CD4-positive, CD25-positive, alpha-beta regulatory T cell (primary cell): ENCODE results near the gene METTL1. TPM values are rescaled to one million over a fixed set of nuclear protein-coding genes. Genes with fewer than 3 reads are reported as not detected.

Experiments used
- ATAC-seq, 2 donors: fragments of 150-1000 bp; cut with Tn5 transposase; one replicate each; pipeline ENCODE4 v1.10.0; 2021; ENCODE audit warnings: low read depth in 2 of 2, moderate number of reproducible peaks in 2 of 2, moderate library complexity in 1 of 2
- DNase-seq, 3 donors: peaks; one replicate each; pipeline versions ENCODE4 v3.0.0 to v3.0.0-alpha.2; 2012 to 2022; ENCODE audit warnings: mixed read lengths in 1 of 3
- H3K27ac ChIP-seq: one replicate; pipeline ENCODE4 v1.7.0; 2013; ENCODE audit warnings: mild to moderate bottlenecking, low read length; ENCODE audit not compliant: insufficient read depth, poor library complexity, severe bottlenecking
- H3K27me3 ChIP-seq: one replicate; pipeline ENCODE4 v1.7.0; 2013; ENCODE audit warnings: low read length; ENCODE audit not compliant: control insufficient read depth, insufficient read depth
- H3K36me3 ChIP-seq: one replicate; pipeline ENCODE4 v1.7.0; 2013; ENCODE audit warnings: mild to moderate bottlenecking, low read length, moderate library complexity; ENCODE audit not compliant: control insufficient read depth, insufficient read depth
- H3K4me1 ChIP-seq: 2 replicates; pipeline ENCODE4 v1.7.0; 2013; ENCODE audit warnings: mild to moderate bottlenecking, low read length; ENCODE audit not compliant: insufficient read depth, control insufficient read depth, poor library complexity, severe bottlenecking
- H3K4me3 ChIP-seq: one replicate; pipeline ENCODE4 v1.7.0; 2013; ENCODE audit warnings: low read depth, mild to moderate bottlenecking, low read length, moderate library complexity
- H3K9me3 ChIP-seq, 2 experiments: 1 replicate in 1 of 2; 2 replicates in 1 of 2; pipeline ENCODE4 v1.7.0; 2013; ENCODE audit warnings: low read length in 2 of 2, mild to moderate bottlenecking in 1 of 2, moderate library complexity in 1 of 2; ENCODE audit not compliant: control insufficient read depth in 2 of 2
- H3K27ac Mint-ChIP-seq, 3 donors: one replicate each; pipeline ENCODE4 v1.8.0; 2020 to 2022; ENCODE audit warnings: mild to moderate bottlenecking in 3 of 3, mixed read lengths in 3 of 3, moderate library complexity in 2 of 3
- H3K27me3 Mint-ChIP-seq: one replicate; pipeline ENCODE4 v1.8.0; 2022; ENCODE audit warnings: mild to moderate bottlenecking, mixed read lengths
- H3K36me3 Mint-ChIP-seq: one replicate; pipeline ENCODE4 v1.8.0; 2020; ENCODE audit warnings: mixed read lengths
- H3K4me1 Mint-ChIP-seq, 4 donors: one replicate each; pipeline ENCODE4 v1.8.0; 2020 to 2022; ENCODE audit warnings: mixed read lengths in 4 of 4, mild to moderate bottlenecking in 1 of 4
- H3K4me3 Mint-ChIP-seq, 4 donors: one replicate each; pipeline ENCODE4 v1.8.0; 2020 to 2022; ENCODE audit warnings: mild to moderate bottlenecking in 4 of 4, mixed read lengths in 4 of 4, moderate library complexity in 3 of 4
- H3K9me3 Mint-ChIP-seq, 7 donors: one replicate each; pipeline ENCODE4 v1.8.0; 2020 to 2022; ENCODE audit warnings: mixed read lengths in 7 of 7, mild to moderate bottlenecking in 3 of 7, moderate library complexity in 2 of 7
- polyA plus RNA-seq, 4 donors: library from polyadenylated mRNA; unstranded; fragments of 300-500 nt; fragmentation: Illumina TruSeq; gene quantifications; one replicate each; pipeline ENCODE4 v1.2.3, GENCODE V29; 2021
- total RNA-seq: library from RNA; stranded (reverse); gene quantifications from one replicate; pipeline ENCODE4 v1.2.3, GENCODE V29; 2022

Gene METTL1
- total and polyA plus RNA-seq, 5 donors from 2014 or later: 3.5 to 10.8 (median 7.1) TPM

DNA sequence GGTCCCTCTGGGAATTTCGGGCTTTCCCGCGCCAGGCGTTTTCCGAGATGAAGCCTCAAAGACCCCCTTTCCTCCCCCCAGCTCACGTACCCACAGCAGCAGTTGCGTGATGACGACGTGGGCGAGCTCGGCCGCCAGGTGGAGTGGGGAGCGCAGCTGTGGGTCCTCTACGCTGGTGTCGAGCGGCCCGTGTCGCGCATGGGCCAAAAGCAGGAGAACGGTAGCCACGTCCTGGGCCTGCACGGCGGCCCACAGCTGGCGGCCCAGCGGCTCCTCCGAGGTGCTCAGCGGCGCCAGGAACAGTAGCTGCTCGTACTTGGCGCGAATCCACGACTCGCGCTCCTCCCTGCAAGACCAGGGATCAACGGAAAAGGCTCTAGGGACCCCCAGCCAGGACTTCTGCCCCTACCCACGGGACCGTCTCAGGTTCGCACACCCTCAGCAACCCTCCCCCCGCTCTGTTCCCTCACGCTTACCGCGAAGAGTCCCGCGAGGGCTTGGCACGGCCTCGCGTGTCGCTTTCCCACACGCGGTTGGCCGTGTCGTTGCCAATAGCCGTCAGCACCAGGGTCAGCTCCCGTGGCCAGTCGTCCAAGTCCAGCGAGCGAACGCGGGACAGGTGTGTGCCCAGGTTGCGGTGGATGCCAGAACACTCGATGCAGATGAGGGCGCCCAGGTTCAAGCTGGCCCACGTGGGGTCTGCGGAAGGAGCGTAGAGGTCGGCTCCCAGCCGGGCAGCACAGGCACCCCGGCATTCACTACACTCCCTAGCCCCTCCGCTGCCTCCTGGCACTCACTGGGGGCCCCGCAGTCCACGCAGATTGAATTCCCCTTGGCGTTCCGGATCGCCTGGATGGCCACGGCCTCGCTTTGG, 44.8 kb downstream of the METTL1 start:
- DNase-seq (no peak), ATAC-seq (no peak)
- Mint-ChIP-seq H3K9me3 (no peaks in the 10 kb centered on the region), H3K4me1 (peaks cover 0 to 19% (median 8%) of the 10 kb centered on the region in 4 donors), H3K36me3 (peaks cover 28% of the 10 kb centered on the region), H3K4me3 (no peak overlapping the region), H3K27me3 (no peaks in the 10 kb centered on the region), H3K27ac (no peak overlapping the region)
- Histone ChIP-seq H3K9me3 (no peaks in the 10 kb centered on the region), H3K27ac (no peak overlapping the region), H3K27me3 (no peaks in the 10 kb centered on the region), H3K36me3 (peaks cover 52% of the 10 kb centered on the region), H3K4me3 (no peak overlapping the region), H3K4me1 (peaks cover 4% of the 10 kb centered on the region)

DNA sequence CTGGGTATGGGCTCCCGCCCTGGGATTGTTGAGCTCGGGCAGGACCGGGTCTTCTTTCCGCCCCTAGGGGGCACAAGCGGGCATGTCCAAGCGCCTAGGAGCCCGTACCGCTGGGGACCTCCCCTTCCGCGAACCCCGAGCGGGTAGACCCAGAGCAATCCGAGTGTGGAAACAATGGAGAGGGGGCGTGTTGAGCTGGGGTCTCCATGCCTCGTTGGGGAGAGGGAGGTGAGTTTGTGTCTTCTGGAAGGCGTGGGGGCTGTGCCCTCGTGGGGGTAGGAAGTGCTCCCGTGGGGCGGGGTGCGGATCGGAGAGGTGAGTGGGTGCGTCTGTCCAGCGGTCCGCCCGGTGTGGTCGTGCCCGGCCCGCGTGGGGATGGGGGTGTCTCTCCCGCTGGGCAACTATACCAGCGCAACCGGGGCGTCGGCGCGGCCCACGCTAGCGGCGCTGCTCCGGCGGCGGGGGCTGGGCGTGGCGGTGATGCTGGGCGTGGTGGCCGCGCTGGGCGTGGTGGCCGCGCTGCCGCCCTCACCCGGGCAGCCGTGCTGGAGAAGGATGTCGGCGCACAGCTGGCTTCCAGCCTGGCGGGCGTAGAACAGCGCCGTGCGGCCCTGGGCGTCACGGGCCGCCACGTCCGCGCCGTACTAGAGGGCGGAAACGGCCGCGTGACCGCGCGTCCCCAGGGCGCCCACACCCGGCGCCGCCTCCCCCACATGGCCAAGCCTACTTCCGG, 45.6 kb downstream of the METTL1 start:
- Mint-ChIP-seq H3K27me3 (peaks cover 5% of the 10 kb centered on the region), H3K27ac (no peak overlapping the region), H3K36me3 (peaks cover 23% of the 10 kb centered on the region), H3K9me3 (no peaks in the 10 kb centered on the region), H3K4me1 (peaks cover 0 to 22% (median 8%) of the 10 kb centered on the region in 4 donors), H3K4me3 (peak overlapping the region in 2 of 4 donors; percentile 28 to 55)
- peaks cover 44% of the 10 kb centered on the region for H3K36me3 ChIP-seq
- no peak overlapping the region for H3K27ac ChIP-seq
- ATAC-seq (no peak), DNase-seq (no peak)
- no peaks in the 10 kb centered on the region for H3K27me3 ChIP-seq
- H3K9me3 ChIP-seq: no peaks in the 10 kb centered on the region
- peaks cover 4% of the 10 kb centered on the region for H3K4me1 ChIP-seq
- H3K4me3 ChIP-seq: no peak overlapping the region

DNA sequence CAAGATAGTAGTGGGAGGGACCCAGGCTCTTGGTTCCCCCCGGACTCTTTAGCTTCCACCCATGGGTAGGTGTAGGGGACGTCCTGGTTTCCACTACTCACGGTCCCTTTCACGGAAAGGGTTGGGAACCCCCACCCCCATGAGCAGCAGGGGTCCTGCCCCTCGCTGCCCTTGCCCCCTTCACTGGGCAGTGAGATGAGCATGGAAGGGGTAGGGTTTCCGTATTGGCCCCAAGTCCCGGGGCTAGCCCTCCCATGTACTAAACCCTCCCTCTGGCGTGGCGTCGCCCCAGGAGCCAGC, 46.1 kb downstream of the METTL1 start:
- H3K4me3 ChIP-seq: no peak overlapping the region
- Mint-ChIP-seq H3K27ac (no peak overlapping the region), H3K9me3 (no peaks in the 10 kb centered on the region), H3K27me3 (peaks cover 5% of the 10 kb centered on the region), H3K36me3 (peaks cover 20% of the 10 kb centered on the region), H3K4me1 (peaks cover 0 to 22% (median 8%) of the 10 kb centered on the region in 4 donors), H3K4me3 (no peak overlapping the region)
- H3K36me3 ChIP-seq: peaks cover 42% of the 10 kb centered on the region
- no peaks in the 10 kb centered on the region for H3K9me3 ChIP-seq
- no peaks in the 10 kb centered on the region for H3K27me3 ChIP-seq
- H3K4me1 ChIP-seq: peaks cover 4% of the 10 kb centered on the region
- DNase-seq: no peak
- ATAC-seq: no peak
- no peak overlapping the region for H3K27ac ChIP-seq

DNA sequence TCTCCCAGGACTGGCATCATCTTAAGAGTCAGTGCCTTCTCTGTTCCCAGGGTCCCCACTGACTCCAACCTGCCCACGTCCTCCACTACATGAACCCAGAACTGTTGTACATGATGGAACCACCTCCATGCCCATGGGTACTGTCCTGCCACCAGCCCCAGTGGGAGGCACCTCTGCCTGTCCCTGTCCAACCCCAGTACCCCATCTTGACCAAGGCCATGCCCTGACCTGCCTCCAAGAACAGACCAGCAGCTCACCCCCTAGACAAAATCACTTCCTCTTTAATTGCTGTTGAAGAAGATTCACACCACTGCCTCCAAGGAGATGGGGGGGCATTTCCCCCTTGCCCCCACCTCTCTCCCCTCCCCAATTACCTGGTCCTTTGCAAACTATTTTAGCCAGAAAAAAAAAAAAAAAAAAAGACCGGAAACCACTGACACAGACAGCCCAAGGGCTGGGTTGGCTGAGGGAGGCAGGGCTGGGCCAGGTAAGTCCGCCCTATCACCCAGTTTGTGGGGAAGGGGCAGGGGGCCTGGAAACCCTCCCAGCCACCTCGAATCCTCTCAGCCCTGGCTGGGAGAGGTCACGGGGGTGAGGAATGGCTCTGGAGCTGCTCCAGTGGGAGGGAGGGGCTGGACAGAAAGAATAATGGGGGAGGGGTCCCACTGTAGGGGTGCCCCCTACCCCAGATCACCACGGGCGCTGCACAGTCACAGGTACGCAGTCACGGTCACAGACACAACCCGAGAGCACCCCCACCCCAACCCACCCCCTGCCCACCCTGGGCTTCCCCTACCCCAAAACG, 46.8 kb downstream of the METTL1 start:
- no peak for ATAC-seq
- Mint-ChIP-seq H3K9me3 (no peaks in the 10 kb centered on the region), H3K4me1 (peaks cover 0 to 22% (median 8%) of the 10 kb centered on the region in 4 donors), H3K27me3 (peaks cover 5% of the 10 kb centered on the region), H3K4me3 (no peak overlapping the region), H3K27ac (peak overlapping the region; percentile 66 to 74 (median 69)), H3K36me3 (peaks cover 15% of the 10 kb centered on the region)
- Histone ChIP-seq H3K36me3 (peaks cover 41% of the 10 kb centered on the region), H3K27ac (no peak overlapping the region), H3K27me3 (no peaks in the 10 kb centered on the region), H3K4me1 (peaks cover 4% of the 10 kb centered on the region), H3K9me3 (no peaks in the 10 kb centered on the region), H3K4me3 (no peak overlapping the region)
- no peak for DNase-seq

DNA sequence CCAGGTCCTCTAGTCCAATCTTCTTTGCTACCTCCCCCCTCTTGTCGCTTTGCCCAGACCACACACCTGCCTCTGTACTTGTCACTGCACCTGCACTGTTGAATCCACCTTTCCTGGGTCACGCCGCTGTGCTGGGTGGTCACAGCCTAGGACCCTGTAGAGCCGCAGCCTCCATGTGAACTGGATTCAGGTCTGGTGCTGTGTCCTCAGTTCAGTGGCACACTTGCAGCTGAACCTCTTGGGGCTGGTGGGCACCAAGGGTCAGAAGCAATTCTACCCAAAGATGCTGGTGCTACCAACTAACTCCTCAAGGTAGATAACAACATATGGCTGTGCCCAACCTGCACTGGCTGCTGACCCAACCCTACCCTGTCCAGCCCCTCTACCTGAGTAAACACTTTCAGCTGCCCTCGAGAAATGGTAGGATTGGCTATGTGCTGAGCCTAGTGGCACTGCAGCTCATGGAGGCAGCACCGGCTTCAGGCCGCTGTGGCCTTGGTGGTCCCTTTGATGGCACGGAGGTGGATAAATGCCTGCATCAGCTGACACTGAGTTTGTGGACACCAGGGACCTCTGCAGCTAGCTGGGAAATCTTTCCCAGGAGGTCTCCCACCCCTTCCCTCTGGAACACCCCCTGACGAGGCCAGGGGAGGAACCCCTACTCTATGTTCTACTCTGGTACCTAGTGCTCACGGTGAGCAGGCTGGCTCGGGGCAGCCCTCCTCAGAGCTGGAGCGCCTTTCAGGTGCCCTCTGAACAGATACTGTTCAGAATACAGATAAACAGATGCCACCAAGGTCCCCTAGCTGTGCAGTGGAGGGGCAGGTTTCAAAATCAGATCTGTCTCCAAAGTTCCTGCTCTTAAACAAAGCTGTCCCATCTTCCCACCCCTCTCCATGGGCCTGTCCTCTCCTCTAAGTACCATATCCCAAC, 47.6 kb downstream of the METTL1 start:
- peaks cover 0 to 22% (median 8%) of the 10 kb centered on the region in 4 donors for H3K4me1 Mint-ChIP-seq
- Histone ChIP-seq H3K27me3 (no peaks in the 10 kb centered on the region), H3K4me1 (peaks cover 4% of the 10 kb centered on the region), H3K36me3 (peaks cover 41% of the 10 kb centered on the region), H3K27ac (no peak overlapping the region), H3K4me3 (no peak overlapping the region), H3K9me3 (no peaks in the 10 kb centered on the region)
- peak overlapping the region; percentile 21 to 74 (median 69) for H3K27ac Mint-ChIP-seq
- no peak for DNase-seq
- H3K9me3 Mint-ChIP-seq: no peaks in the 10 kb centered on the region
- ATAC-seq: no peak
- H3K36me3 Mint-ChIP-seq: peaks cover 17% of the 10 kb centered on the region
- H3K4me3 Mint-ChIP-seq: peak overlapping the region in 1 of 4 donors; percentile 7
- H3K27me3 Mint-ChIP-seq: peaks cover 5% of the 10 kb centered on the region

DNA sequence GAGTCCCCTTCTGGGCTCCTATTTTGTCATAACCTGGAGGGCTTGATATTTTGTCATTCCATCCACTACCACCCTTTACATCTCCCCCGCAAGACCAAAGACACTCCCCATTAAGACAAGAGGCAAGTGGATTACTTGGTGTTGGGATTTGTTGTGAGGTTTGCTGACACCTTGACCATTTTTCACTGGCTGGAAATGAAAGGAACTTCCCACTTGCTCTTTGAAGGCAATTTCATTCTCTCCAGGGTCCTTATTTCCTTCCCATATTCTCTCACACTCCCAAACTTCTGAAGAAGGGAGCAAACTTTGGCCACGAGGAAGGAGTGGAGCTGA, 48.3 kb downstream of the METTL1 start:
- Histone ChIP-seq H3K27me3 (no peaks in the 10 kb centered on the region), H3K4me3 (no peak overlapping the region), H3K4me1 (peaks cover 4% of the 10 kb centered on the region), H3K36me3 (peaks cover 45% of the 10 kb centered on the region), H3K27ac (no peak overlapping the region), H3K9me3 (no peaks in the 10 kb centered on the region)
- DNase-seq (no peak), ATAC-seq (no peak)
- peaks cover 5% of the 10 kb centered on the region for H3K27me3 Mint-ChIP-seq
- H3K9me3 Mint-ChIP-seq: no peaks in the 10 kb centered on the region
- peaks cover 0 to 22% (median 8%) of the 10 kb centered on the region in 4 donors for H3K4me1 Mint-ChIP-seq
- H3K27ac Mint-ChIP-seq: peak overlapping the region in 1 of 3 donors; percentile 69
- no peak overlapping the region for H3K4me3 Mint-ChIP-seq
- H3K36me3 Mint-ChIP-seq: peaks cover 19% of the 10 kb centered on the region
